Stimulated activated CD8-positive, alpha-beta memory T cell treated with anti-CD3 and anti-CD28 coated beads, Interleukin-15, amount 100 ng/mL, for 1 hour (primary cell): ENCODE measurements around the gene PDZD7.
A peak's percentile ranks its signal among the peaks of the same experiment; 100 is the strongest.

Experiments used
- DNase-seq: peaks from one replicate; pipeline ENCODE4 v3.0.0-alpha.2; 2020; ENCODE audit warnings: low read depth

PDZD7 gene

GRCh38 chr10:101018118-101018599 is 12.8 kb downstream of the PDZD7 start:
- DNase-seq: no peak

GRCh38 chr10:101016814-101017213 is 14.1 kb downstream of the PDZD7 start:
- no peak for DNase-seq

- DNase-seq: no peak
These were observed 15.4 kb downstream of the PDZD7 start for GRCh38 chr10:101015582-101015973.

- DNase-seq: no peak
These were observed 15.9 kb downstream of the PDZD7 start for GRCh38 chr10:101014966-101015581.

GRCh38 chr10:101014230-101014884 is 16.6 kb downstream of the PDZD7 start:
- peak; percentile 65 for DNase-seq

GRCh38 chr10:101013365-101013825 is 17.5 kb downstream of the PDZD7 start:
- no peak for DNase-seq

- peak; percentile 59 for DNase-seq
These were observed 18.2 kb downstream of the PDZD7 start for GRCh38 chr10:101012525-101013364.

- DNase-seq: no peak
These were observed 19.2 kb downstream of the PDZD7 start for GRCh38 chr10:101011517-101012423.

- no peak for DNase-seq
These were observed 20.6 kb downstream of the PDZD7 start for GRCh38 chr10:101010329-101010728.

- no peak for DNase-seq
These were observed 22.0 kb downstream of the PDZD7 start for GRCh38 chr10:101008823-101009423.

- no peak for DNase-seq
These were observed 22.8 kb downstream of the PDZD7 start for GRCh38 chr10:101007915-101008822.

- DNase-seq: no peak
These were observed 23.7 kb downstream of the PDZD7 start for GRCh38 chr10:101007099-101007711.

- DNase-seq: no peak
These were observed 24.3 kb downstream of the PDZD7 start for GRCh38 chr10:101006593-101007098.

- DNase-seq: no peak
These were observed 24.9 kb downstream of the PDZD7 start for GRCh38 chr10:101005869-101006567.

- no peak for DNase-seq
These were observed 25.6 kb downstream of the PDZD7 start for GRCh38 chr10:101005361-101005760.

GRCh38 chr10:101003639-101004206 is 27.2 kb downstream of the PDZD7 start:
- no peak for DNase-seq

GRCh38 chr10:101002456-101002855 is 28.5 kb downstream of the PDZD7 start:
- no peak for DNase-seq

GRCh38 chr10:101001659-101002035 is 29.3 kb downstream of the PDZD7 start:
- DNase-seq: no peak
